Putamen (tissue), 1 donor: ENCODE measurements around the gene CAV2.
"Not testable (repeated sequence)": the region's sequence is repeated elsewhere in the genome, so short reads cannot be mapped to it uniquely, and the experiment has no call there.

ENCODE experiments used
- DNase-seq: peaks from one replicate; pipeline ENCODE4 v3.0.0-alpha.2; 2016; ENCODE audit warnings: low spot score

CAV2 gene, protein sequence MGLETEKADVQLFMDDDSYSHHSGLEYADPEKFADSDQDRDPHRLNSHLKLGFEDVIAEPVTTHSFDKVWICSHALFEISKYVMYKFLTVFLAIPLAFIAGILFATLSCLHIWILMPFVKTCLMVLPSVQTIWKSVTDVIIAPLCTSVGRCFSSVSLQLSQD

DNA sequence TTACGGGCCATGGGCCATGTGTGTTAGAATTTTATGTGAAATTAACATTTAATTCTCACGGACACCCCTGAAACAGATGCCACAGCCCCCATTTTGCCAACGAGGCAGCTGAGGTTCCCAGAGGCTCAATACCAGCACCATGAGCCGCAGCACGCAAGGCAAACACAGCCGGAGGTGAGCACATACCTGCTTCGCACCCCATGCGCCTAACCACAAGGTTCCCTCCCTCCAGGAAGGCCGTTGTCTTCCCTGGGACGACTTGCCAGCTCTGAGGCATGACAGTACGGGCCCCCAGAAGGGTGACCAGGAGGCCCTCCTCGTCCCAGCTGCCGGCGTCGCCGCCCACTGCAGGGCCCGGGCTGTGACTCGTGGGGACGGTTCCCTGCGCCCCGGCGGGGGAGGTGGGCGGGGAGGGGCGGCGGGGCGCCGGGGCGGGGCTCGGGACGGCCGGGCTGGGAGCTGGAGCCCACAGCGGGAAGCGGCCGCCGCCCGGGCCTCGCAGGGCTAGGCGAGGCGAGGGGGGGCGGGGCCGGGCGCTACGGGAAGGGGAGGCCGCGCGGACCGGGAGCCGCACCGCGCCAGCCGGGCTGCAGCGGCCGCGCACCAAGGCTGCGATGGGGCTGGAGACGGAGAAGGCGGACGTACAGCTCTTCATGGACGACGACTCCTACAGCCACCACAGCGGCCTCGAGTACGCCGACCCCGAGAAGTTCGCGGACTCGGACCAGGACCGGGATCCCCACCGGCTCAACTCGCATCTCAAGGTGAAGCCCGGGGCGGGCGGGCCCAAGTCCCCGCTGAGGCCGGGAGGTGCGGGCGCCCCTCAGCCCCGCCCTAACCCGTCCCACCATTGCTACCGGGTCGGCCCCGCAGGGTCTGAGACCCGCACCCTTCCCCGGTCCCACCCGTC, at the start of gene CAV2:
TSS of gene CAV2 (plus strand) at position 571 of the 910 bp plus-strand sequence. CDS start at position 615, 44 bp downstream.
- DNase-seq, result peak; percentile 16

GRCh38 chr7:116449950-116450349, 49.6 kb upstream of the CAV2 start:
- DNase-seq, result no peak

GRCh38 chr7:116451957-116452729, 47.4 kb upstream of the CAV2 start:
- no peak for DNase-seq

DNA sequence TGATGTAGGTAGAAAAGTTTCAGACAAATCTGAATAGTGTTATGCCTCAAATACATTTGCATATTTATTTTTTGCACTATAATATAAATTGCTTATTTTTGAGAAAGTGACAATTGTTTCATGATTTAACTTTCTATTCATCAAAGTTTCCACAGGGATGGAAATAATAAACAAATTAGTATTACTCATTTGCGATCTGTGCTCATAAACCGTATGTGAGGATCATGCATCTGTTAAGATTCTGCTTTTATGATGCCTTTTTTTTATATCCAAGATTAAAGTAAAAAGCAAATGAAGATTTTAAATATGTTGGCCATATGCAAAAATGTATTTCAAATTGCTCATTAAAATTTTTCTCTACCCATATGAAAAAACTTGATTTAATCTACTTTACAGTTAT, 45.2 kb upstream of the CAV2 start:
- DNase-seq, result no peak

GRCh38 chr7:116455009-116455408, 44.5 kb upstream of the CAV2 start:
- no peak for DNase-seq

- DNase-seq, result no peak
Observed at GRCh38 chr7:116455499-116455898, 44.0 kb upstream of the CAV2 start.

- no peak for DNase-seq
Observed at GRCh38 chr7:116461500-116461899, 38.0 kb upstream of the CAV2 start.

GRCh38 chr7:116463956-116464355, 35.6 kb upstream of the CAV2 start:
- no peak for DNase-seq

- no peak for DNase-seq
Observed at GRCh38 chr7:116464375-116464774, 35.2 kb upstream of the CAV2 start.

- DNase-seq, result no peak
Observed at GRCh38 chr7:116465125-116465524, 34.4 kb upstream of the CAV2 start.

- no peak for DNase-seq
Observed at GRCh38 chr7:116468534-116468933, 31.0 kb upstream of the CAV2 start.

GRCh38 chr7:116477625-116478024, 21.9 kb upstream of the CAV2 start:
- no peak for DNase-seq

DNA sequence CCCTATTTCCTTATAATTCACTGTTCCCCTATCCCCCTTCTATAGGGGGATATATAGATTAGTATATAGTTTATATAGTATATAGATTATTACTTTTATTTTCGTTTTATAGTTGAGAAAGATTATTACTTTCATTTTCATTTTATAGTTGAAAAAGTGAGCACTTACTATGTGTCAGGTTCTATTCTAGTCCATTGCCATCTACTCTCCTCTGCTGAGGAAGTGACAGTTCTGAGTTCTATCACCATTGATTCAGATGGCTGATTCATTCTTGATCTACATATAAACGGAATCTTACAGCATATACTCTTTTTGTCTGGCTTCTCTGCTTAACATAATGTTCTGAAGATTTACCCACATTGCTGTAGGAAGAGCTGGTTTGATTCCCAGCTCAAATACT, 20.7 kb upstream of the CAV2 start:
- DNase-seq, result no peak

DNA sequence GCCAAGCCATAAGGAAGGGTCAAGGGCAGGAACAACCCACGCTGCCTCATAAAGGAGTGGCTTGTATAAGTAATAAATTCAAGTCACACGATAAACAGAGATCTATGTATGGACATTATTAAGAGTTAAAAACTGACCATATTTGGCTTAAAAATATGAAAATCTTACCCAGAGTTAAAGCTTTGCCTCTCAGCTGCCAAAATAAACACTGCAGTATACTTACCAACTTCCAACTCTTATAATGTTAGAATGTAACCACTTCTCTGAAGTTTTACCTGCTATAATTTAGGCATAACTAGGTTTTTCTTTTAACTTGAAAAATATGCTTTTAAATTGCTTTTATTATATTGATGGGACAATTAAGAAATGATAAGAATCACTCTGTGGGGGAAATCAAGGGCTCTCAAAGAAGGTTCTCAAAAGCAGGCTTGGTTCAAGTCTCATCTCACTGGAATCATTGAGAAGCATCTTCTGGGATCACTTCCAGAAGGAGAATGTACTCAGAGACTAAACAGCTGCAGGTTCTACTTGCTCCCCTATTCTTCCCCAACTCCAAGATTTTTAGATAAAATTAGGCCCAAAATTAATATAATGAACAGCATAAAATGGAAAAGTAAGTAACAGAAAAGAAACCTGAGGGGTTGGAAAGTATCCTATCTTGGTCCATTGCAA, 16.1 kb upstream of the CAV2 start:
- DNase-seq, result no peak

DNA sequence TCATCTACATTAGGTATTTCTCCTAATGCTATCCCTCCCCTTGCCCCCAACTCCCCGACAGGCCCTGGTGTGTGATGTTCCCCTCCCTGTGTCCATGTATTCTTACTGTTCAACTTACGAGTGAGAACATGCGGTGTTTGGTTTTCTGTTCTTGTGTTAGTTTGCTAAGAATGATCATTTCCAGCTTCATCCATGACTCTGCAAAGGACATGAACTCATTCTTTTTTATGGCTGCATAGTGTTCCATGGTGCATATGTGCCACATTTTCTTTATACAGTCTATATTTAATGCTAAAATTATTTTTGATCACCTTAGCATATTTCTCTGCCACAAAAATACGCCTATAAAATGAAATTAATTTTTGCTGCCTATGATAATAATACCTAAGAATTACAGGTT, 15.1 kb upstream of the CAV2 start:
- not testable (repeated sequence) for DNase-seq

- no peak for DNase-seq
Observed at GRCh38 chr7:116487907-116488521, 11.5 kb upstream of the CAV2 start.

DNA sequence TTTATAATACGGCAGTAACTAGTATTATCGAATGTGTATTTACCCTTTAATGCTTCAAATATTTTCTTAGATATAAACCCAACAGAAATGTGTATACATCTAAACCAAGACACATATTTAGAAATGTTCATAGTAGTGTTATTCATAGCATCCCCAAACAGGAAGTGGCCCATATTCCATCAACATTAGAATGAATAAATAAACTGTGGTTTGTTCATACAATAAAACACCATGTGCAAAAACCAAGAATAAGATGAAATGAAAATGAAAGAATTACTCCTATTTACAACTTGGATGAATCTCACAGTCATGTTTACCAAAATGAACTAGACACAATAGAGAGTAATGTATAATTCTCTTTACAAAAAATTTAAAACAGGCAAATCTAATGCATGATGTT, 9.2 kb upstream of the CAV2 start:
- no peak for DNase-seq

GRCh38 chr7:116491887-116492653, 7.5 kb upstream of the CAV2 start:
- no peak for DNase-seq

DNA sequence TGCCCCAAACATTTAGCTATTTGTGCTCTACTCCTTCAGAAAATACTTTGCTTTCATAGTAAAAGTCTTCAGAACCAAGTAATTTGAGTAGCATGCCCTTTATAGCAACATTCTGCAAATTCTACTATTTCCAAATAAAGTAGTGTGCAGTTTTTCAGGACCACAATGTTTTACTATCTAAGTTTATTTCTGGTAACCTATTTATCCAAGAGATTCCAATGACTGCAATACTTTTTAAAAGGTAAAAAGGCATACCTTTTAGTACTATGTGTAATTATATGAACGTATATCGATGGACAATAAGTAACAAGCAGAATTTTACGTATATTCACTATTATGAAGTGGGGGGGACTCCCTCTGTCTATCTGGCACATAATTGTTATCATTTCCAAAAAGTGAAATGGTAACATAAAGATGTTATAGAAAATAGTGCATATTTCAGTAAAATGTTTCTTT, 6.9 kb upstream of the CAV2 start:
- DNase-seq, result no peak

GRCh38 chr7:116493449-116493848, 6.1 kb upstream of the CAV2 start:
- no peak for DNase-seq

GRCh38 chr7:116494472-116494871, 5.1 kb upstream of the CAV2 start:
- no peak for DNase-seq
